Spleen (tissue), 11 donors: ENCODE data around the gene KMT2E. TPM values are rescaled to one million over a fixed set of nuclear protein-coding genes. Genes with fewer than 3 reads are reported as not detected.
A peak's percentile ranks its signal among the peaks of the same experiment; 100 is the strongest.

Experiments used
- DNase-seq: peaks from one replicate; pipeline ENCODE4 v3.0.0-alpha.2; 2020
- H3K27ac ChIP-seq, 8 donors: fragments of 200-600 bp; sonication (generic) in 7 of 8; 1 replicate in 4 of 8; 2 replicates in 4 of 8; pipeline versions ENCODE4 v1.5.0 to v1.8.0; 2016 to 2021; ENCODE audit warnings: inconsistent platforms in 4 of 8, mild to moderate bottlenecking in 4 of 8, moderate library complexity in 1 of 8
- H3K27me3 ChIP-seq, 7 donors: fragments of 200-600 bp; sonication (generic) in 6 of 7; replicated peaks in 1 of 7; 1 replicate in 4 of 7; 2 replicates in 3 of 7; pipeline versions ENCODE4 v1.5.0 to v1.8.0; 2016 to 2021; ENCODE audit warnings: inconsistent platforms in 3 of 7, mild to moderate bottlenecking in 1 of 7
- H3K36me3 ChIP-seq, 6 donors: fragments of 200-600 bp; sonication (generic) in 5 of 6; 1 replicate in 4 of 6; 2 replicates in 2 of 6; pipeline versions ENCODE4 v1.5.0 to v1.8.0; 2016 to 2021; ENCODE audit warnings: inconsistent platforms in 2 of 6
- H3K4me1 ChIP-seq, 6 donors: fragments of 200-600 bp; sonication (generic) in 5 of 6; 1 replicate in 3 of 6; 2 replicates in 3 of 6; pipeline versions ENCODE4 v1.5.0 to v1.8.0; 2016 to 2021; ENCODE audit warnings: inconsistent platforms in 3 of 6
- H3K4me3 ChIP-seq, 8 donors: fragments of 200-600 bp; sonication (generic) in 7 of 8; 1 replicate in 4 of 8; 2 replicates in 4 of 8; pipeline versions ENCODE4 v1.5.0 to v1.8.0; 2016 to 2021; ENCODE audit warnings: inconsistent platforms in 4 of 8, mild to moderate bottlenecking in 4 of 8, moderate library complexity in 2 of 8
- H3K9me3 ChIP-seq, 8 donors: fragments of 200-600 bp; sonication (generic) in 7 of 8; 1 replicate in 4 of 8; 2 replicates in 4 of 8; pipeline versions ENCODE4 v1.5.0 to v1.8.0; 2016 to 2021; ENCODE audit warnings: inconsistent platforms in 4 of 8
- CTCF ChIP-seq, 11 experiments: fragments of 200-600 bp in 7 of 11; fragments of 450-650 bp in 4 of 11; sonication (generic) in 4 of 11; IDR thresholded peaks in 8 of 11; conservative IDR thresholded peaks in 3 of 11; 1 replicate in 7 of 11; 2 replicates in 4 of 11; pipeline versions ENCODE4 v1.4.0 to v1.8.0; 2016 to 2021; ENCODE audit warnings: antibody characterized with exemption in 11 of 11, inconsistent platforms in 4 of 11, mild to moderate bottlenecking in 1 of 11
- POLR2A ChIP-seq, 3 donors: fragments of 450-650 bp; IDR thresholded peaks; one replicate each; pipeline ENCODE4 v1.5.1; 2017; ENCODE audit warnings: antibody characterized with exemption in 3 of 3, mild to moderate bottlenecking in 1 of 3
- POLR2AphosphoS5 ChIP-seq, 3 donors: sonication (generic); formaldehyde crosslinking; IDR thresholded peaks; one replicate each; pipeline ENCODE4 v1.5.1; 2017; ENCODE audit warnings: antibody characterized with exemption in 3 of 3
- WGBS, 5 donors: extraction: QIAGEN DNeasy Blood & Tissue Kit in 3 of 5; methylation state at CpG; one replicate each; pipeline versions ENCODE4 v1.1.5 to v1.1.7; 2013 to 2018; 5-methylcytosine and 5-hydroxymethylcytosine counted together
- intact Hi-C: fragments of 100-400 bp; cut with DNase I; formaldehyde crosslinking; loops from one replicate; pipeline ENCODE4 v1.15.0; 2023; ENCODE audit warnings: low total_unique reads
- polyA plus RNA-seq, 3 donors: library from polyadenylated mRNA; stranded (reverse); fragments of 200-250 nt; gene quantifications; one replicate each; pipeline ENCODE4 v1.2.1, GENCODE V29; 2013
- total RNA-seq, 7 donors: library from RNA; depleted of rRNA in 3 of 7; stranded (reverse); fragments of >200 nt in 3 of 7; fragmentation: NEBNext Ultra II Directional in 4 of 7; extraction: Animal tissue kit (Norgen Biotek cat#: 25700) in 4 of 7; gene quantifications; one replicate each; pipeline versions ENCODE4 v1.1.0 to v1.2.1, GENCODE V29; 2016 to 2021
- donor health status: healthy with polysubstance abuse.
- donor health status: DM: no; HTN: no; CAD: no; lungs with moderate emphysema.
- donor health status: DM: no; HTN: no; CAD: no.
- donor health status: Bipolar disorder and iron deficiency.
- donor health status: healthy.
- donor health status: DM: no; HTN: no; CAD: no.
- donor health status: DM: yes; HTN: yes; CAD: no.

Gene KMT2E
- total and polyA plus RNA-seq, 10 donors, result 11.5 to 215 (median 137) TPM

GRCh38 chr7:105014693-105015389 is 836 bp downstream of the KMT2E start:
- H3K4me1 ChIP-seq, result peaks cover 40 to 64% (median 51%) of the 10 kb centered on the region in 6 donors
- peak; percentile 84 for DNase-seq
- WGBS, 5 donors, result 0 to 1% (median 0%) methylated on average over 22 of the region's 22 CpGs
- no peaks in the 10 kb centered on the region for H3K9me3 ChIP-seq
- TF ChIP-seq POLR2A (IDR thresholded peaks at IDR 0.05) (peak in 1 of 3 donors; percentile 36), CTCF (IDR thresholded peaks at IDR 0.05 in 8 of 11, conservative IDR thresholded peaks at IDR 0.05 in 3 of 11) (peak in 1 of 11 experiments; percentile 19), POLR2AphosphoS5 (IDR thresholded peaks at IDR 0.05) (peak in 2 of 3 donors; percentile 41 to 69)
- no peaks in the 10 kb centered on the region for H3K36me3 ChIP-seq
- H3K27me3 ChIP-seq, result no peaks in the 10 kb centered on the region
- H3K27ac ChIP-seq, result peak overlapping the region; percentile 100
- intact Hi-C loops, result loop anchor here (5.0 kb wide), 1 partner anchor 33 kb away; no protein-coding TSS in a partner anchor
- H3K4me3 ChIP-seq, result peak overlapping the region; percentile 58 to 88 (median 74)

- DNase-seq, result no peak
These were observed 1.5 kb downstream of the KMT2E start for GRCh38 chr7:105015390-105015965.

GRCh38 chr7:105016068-105016708 is 2.2 kb downstream of the KMT2E start:
- 17 to 21% (median 19%) methylated on average over 3 of the region's 3 CpGs for WGBS, 5 donors
- Histone ChIP-seq H3K36me3 (no peaks in the 10 kb centered on the region), H3K9me3 (no peaks in the 10 kb centered on the region), H3K27me3 (no peaks in the 10 kb centered on the region), H3K4me3 (peak overlapping the region; percentile 58 to 88 (median 74)), H3K4me1 (peaks cover 46 to 64% (median 55%) of the 10 kb centered on the region in 6 donors), H3K27ac (peak overlapping the region in 7 of 8 donors; percentile 100)
- no peak for DNase-seq
- no peak for TF ChIP-seq POLR2AphosphoS5 (IDR thresholded peaks at IDR 0.05)
- TF ChIP-seq CTCF (IDR thresholded peaks at IDR 0.05 in 8 of 11, conservative IDR thresholded peaks at IDR 0.05 in 3 of 11), result no peak
- intact Hi-C loops, result loop anchor here (5.0 kb wide), 1 partner anchor 34 kb away; no protein-coding TSS in a partner anchor

More at GRCh38 chr7:105015390-105015965, 1.5 kb downstream of the KMT2E start:
- TF ChIP-seq POLR2A (IDR thresholded peaks at IDR 0.05), result no peak
- TF ChIP-seq CTCF (IDR thresholded peaks at IDR 0.05 in 8 of 11, conservative IDR thresholded peaks at IDR 0.05 in 3 of 11), result no peak
- TF ChIP-seq POLR2AphosphoS5 (IDR thresholded peaks at IDR 0.05), result no peak
- H3K27me3 ChIP-seq, result no peaks in the 10 kb centered on the region
- H3K36me3 ChIP-seq, result no peaks in the 10 kb centered on the region
- intact Hi-C loops, result loop anchor here (5.0 kb wide), 1 partner anchor 33 kb away; no protein-coding TSS in a partner anchor
- peaks cover 40 to 64% (median 51%) of the 10 kb centered on the region in 6 donors for H3K4me1 ChIP-seq
- peak overlapping the region; percentile 58 to 88 (median 74) for H3K4me3 ChIP-seq
- WGBS, 5 donors, result 1 to 2% (median 2%) methylated on average over 10 of the region's 10 CpGs
- peak overlapping the region; percentile 100 for H3K27ac ChIP-seq
- H3K9me3 ChIP-seq, result no peaks in the 10 kb centered on the region
